HepG2 (cell line): ENCODE data around the gene SCNM1. TPM values are rescaled to one million over a fixed set of nuclear protein-coding genes. Genes with fewer than 3 reads are reported as not detected.

Experiments
- ATF7-NPFF ChIP-seq: sonication (generic); formaldehyde crosslinking; IDR thresholded peaks from 2 replicates; pipeline ENCODE4 v1.8.1; 2023; ENCODE audit warnings: mild to moderate bottlenecking, low read depth, missing genetic modification reagents, moderate library complexity
- ISX ChIP-seq: sonication (generic); formaldehyde crosslinking; conservative IDR thresholded peaks from 2 replicates; pipeline ENCODE4 v1.5.0; 2020; ENCODE audit warnings: missing genetic modification reagents
- MAFK ChIP-seq, 2 experiments: IDR thresholded peaks in 1 of 2; conservative IDR thresholded peaks in 1 of 2; 2 replicates each; pipeline ENCODE4 v1.6.1; 2011; ENCODE audit warnings: improper control_type of control experiment in 2 of 2, low read length in 2 of 2
- MLX ChIP-seq: IDR thresholded peaks from 2 replicates; pipeline ENCODE4 v1.6.1; 2016
- NFE2L2 ChIP-seq: fragments of 150-350 bp; IDR thresholded peaks from 2 replicates; pipeline ENCODE4 v1.6.1; 2014; ENCODE audit warnings: low read length
- PCBP1 ChIP-seq: fragments of 200-400 bp; formaldehyde crosslinking; IDR thresholded peaks from 2 replicates; pipeline ENCODE4 v1.6.1; 2017; ENCODE audit warnings: mild to moderate bottlenecking, low read depth, low read length, borderline replicate concordance
- PRDM4 ChIP-seq: sonication (generic); formaldehyde crosslinking; IDR thresholded peaks from 2 replicates; pipeline ENCODE4 v1.9.0; 2021; ENCODE audit warnings: missing genetic modification reagents, borderline replicate concordance
- REXO4 ChIP-seq: sonication (generic); formaldehyde crosslinking; IDR thresholded peaks from 2 replicates; pipeline ENCODE4 v1.8.0; 2022; ENCODE audit warnings: missing genetic modification reagents, mild to moderate bottlenecking, borderline replicate concordance
- SAP130 ChIP-seq: IDR thresholded peaks from 2 replicates; pipeline ENCODE4 v1.6.1; 2016; ENCODE audit warnings: low read depth
- SOX5 ChIP-seq: IDR thresholded peaks from 2 replicates; pipeline ENCODE4 v1.6.1; 2016; ENCODE audit warnings: borderline replicate concordance
- SOX6 ChIP-seq, 2 experiments: fragments of 450-650 bp in 1 of 2; sonication (generic) in 1 of 2; formaldehyde crosslinking in 1 of 2; IDR thresholded peaks; 2 replicates each; pipeline versions ENCODE4 v1.4.0 to v1.6.1; 2017 to 2020; ENCODE audit warnings: antibody characterized with exemption in 1 of 2, mild to moderate bottlenecking in 1 of 2, missing genetic modification reagents in 1 of 2
- STAT5B ChIP-seq: sonication (generic); formaldehyde crosslinking; IDR thresholded peaks from 2 replicates; pipeline ENCODE4 v1.4.0; 2020; ENCODE audit warnings: missing genetic modification reagents
- TBL1XR1 ChIP-seq: fragments of 150-350 bp; IDR thresholded peaks from 2 replicates; pipeline ENCODE4 v1.6.1; 2014; ENCODE audit warnings: borderline replicate concordance, low read length; ENCODE audit not compliant: partially characterized antibody
- ZHX2 ChIP-seq, 2 experiments: sonication (generic) in 1 of 2; formaldehyde crosslinking in 1 of 2; IDR thresholded peaks; 2 replicates each; pipeline versions ENCODE4 v1.6.1 to v1.9.0; 2014 to 2022; ENCODE audit warnings: antibody characterized with exemption in 1 of 2, borderline replicate concordance in 1 of 2, inconsistent platforms in 1 of 2, low read depth in 1 of 2, missing genetic modification reagents in 1 of 2
- ZNF205 ChIP-seq: IDR thresholded peaks from 2 replicates; pipeline ENCODE4 v1.6.1; 2018; ENCODE audit warnings: missing biosample characterization, missing genetic modification reagents
- ZNF282 ChIP-seq: fragments of 450-650 bp; IDR thresholded peaks from 2 replicates; pipeline ENCODE4 v1.6.1; 2018; ENCODE audit not compliant: partially characterized antibody
- polyA plus RNA-seq, 8 experiments: library from polyadenylated mRNA; depleted of rRNA in 3 of 8; stranded (reverse) in 7 of 8; unstranded in 1 of 8; fragments of >200 nt; fragmentation: Illumina TruSeq in 4 of 8; extraction: Trizol in 4 of 8; gene quantifications; 2 replicates each; pipeline versions ENCODE4 v1.2.1 to v1.2.3, GENCODE V29; 2011 to 2016; ENCODE audit warnings: low read depth in 4 of 8, missing spikeins in 1 of 8, mixed read lengths in 1 of 8; ENCODE audit not compliant: insufficient read depth in 1 of 8
- total RNA-seq, 5 experiments: library from RNA; depleted of rRNA; stranded (reverse); fragments of >200 nt; fragmentation: Illumina TruSeq; extraction: Trizol; gene quantifications; 2 replicates each; pipeline ENCODE4 v1.2.3, GENCODE V29; 2016; ENCODE audit warnings: low read depth in 1 of 5
- TF ChIP-seq, protein P1 (sequence below): sonication (generic); IDR thresholded peaks from 2 replicates; pipeline ENCODE4 v1.6.1; 2016; ENCODE audit warnings: low read depth, borderline replicate concordance

SCNM1 gene
- total and polyA plus RNA-seq, 2 of the 13 experiments (the other 11 are each of a cell fraction or from before 2014, with no cell fraction given), result 16.3 to 31.5 TPM

GRCh38 chr1:151124763-151125403 is 41.1 kb upstream of the SCNM1 start (continued):
- TF ChIP-seq ZHX2 (IDR thresholded peaks at IDR 0.05; ENCODE audit: low read depth), result no peak
- TF ChIP-seq ZHX2 (CRISPR knock-in tag; IDR thresholded peaks at IDR 0.05; ENCODE audit: borderline replicate concordance), result no peak
- no peak for TF ChIP-seq ZNF282
- no peak for TF ChIP-seq MLX (CRISPR knock-in tag)
- peak; percentile 58 for TF ChIP-seq SAP130 (CRISPR knock-in tag)
- TF ChIP-seq ISX, result no peak
- TF ChIP-seq REXO4 (CRISPR knock-in tag), result no peak
- no peak for TF ChIP-seq ZNF205 (CRISPR knock-in tag)
- TF ChIP-seq NFE2L2, result no peak
- TF ChIP-seq TBL1XR1, result no peak
- no peak for TF ChIP-seq ATF7-NPFF
- no peak for TF ChIP-seq PRDM4 (CRISPR knock-in tag)
- peak; percentile 63; the same call in 1 of the 2 replicates for TF ChIP-seq SOX5 (CRISPR knock-in tag)
- TF ChIP-seq, protein P1, sequence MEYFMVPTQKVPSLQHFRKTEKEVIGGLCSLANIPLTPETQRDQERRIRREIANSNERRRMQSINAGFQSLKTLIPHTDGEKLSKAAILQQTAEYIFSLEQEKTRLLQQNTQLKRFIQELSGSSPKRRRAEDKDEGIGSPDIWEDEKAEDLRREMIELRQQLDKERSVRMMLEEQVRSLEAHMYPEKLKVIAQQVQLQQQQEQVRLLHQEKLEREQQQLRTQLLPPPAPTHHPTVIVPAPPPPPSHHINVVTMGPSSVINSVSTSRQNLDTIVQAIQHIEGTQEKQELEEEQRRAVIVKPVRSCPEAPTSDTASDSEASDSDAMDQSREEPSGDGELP, result no peak
- no peak for TF ChIP-seq STAT5B (CRISPR knock-in tag)
- TF ChIP-seq PCBP1, result no peak
- TF ChIP-seq MAFK (conservative IDR thresholded peaks at IDR 0.05 in 1 of 2, IDR thresholded peaks at IDR 0.05 in 1 of 2; ENCODE audit: low read length in 2 of 2), result no peak
- TF ChIP-seq SOX6 (IDR thresholded peaks at IDR 0.05), result no peak
- peak; percentile 64 for TF ChIP-seq SOX6 (CRISPR knock-in tag; IDR thresholded peaks at IDR 0.05)
